ENCODE results near the gene MT1H. TPM values are rescaled to one million over a fixed set of nuclear protein-coding genes. Genes with fewer than 3 reads are reported as not detected.

Gene MT1H
- total and polyA plus RNA-seq, 2 of the 13 experiments (the other 11 are each of a cell fraction or from before 2014, with no cell fraction given), result 0.60 TPM; not detected in 1

GRCh38 chr16:56625140-56625942 is 44.3 kb upstream of the MT1H start, which contains the start of gene MT1E (continued):
- TF ChIP-seq GATAD1 (CRISPR knock-in tag; IDR thresholded peaks at IDR 0.05) (no peak), ZSCAN5A (CRISPR knock-in tag; IDR thresholded peaks at IDR 0.05; ENCODE audit: borderline replicate concordance) (no peak; the same call in 1 of the 2 replicates), FUBP1 (CRISPR knock-in tag; IDR thresholded peaks at IDR 0.05; ENCODE audit: borderline replicate concordance) (no peak), ZNF142 (CRISPR knock-in tag; IDR thresholded peaks at IDR 0.05) (no peak; the same call in 1 of the 2 replicates), TRIM22 (IDR thresholded peaks at IDR 0.05) (no peak), REXO4 (CRISPR knock-in tag; IDR thresholded peaks at IDR 0.05; ENCODE audit: borderline replicate concordance) (no peak), NR1H2 (CRISPR knock-in tag; IDR thresholded peaks at IDR 0.05; ENCODE audit: borderline replicate concordance, low read depth) (no peak), ISL2 (CRISPR knock-in tag; IDR thresholded peaks at IDR 0.05) (no peak), RFX5 (IDR thresholded peaks at IDR 0.05; ENCODE audit: low read depth, low read length) (no peak), ZIK1 (CRISPR knock-in tag; IDR thresholded peaks at IDR 0.05; ENCODE audit: borderline replicate concordance, low read depth) (peak; percentile 69; the same call in 1 of the 2 replicates), KAT2B (IDR thresholded peaks at IDR 0.05; ENCODE audit: borderline replicate concordance, low read depth, low read length) (no peak), USF2 (IDR thresholded peaks at IDR 0.05; ENCODE audit: low read depth, low read length) (no peak), USF2 (CRISPR knock-in tag; IDR thresholded peaks at IDR 0.05; ENCODE audit: borderline replicate concordance) (no peak; the same call in 1 of the 2 replicates), ZNF841 (CRISPR knock-in tag; IDR thresholded peaks at IDR 0.05; ENCODE audit: borderline replicate concordance) (no peak), SALL1 (CRISPR knock-in tag; IDR thresholded peaks at IDR 0.05) (0 out of 2 replicates have a peak, but pooled peaks have one; percentile 12)

All from HepG2 (cell line).